HL-60/S4 treated with phorbol 12-myristate 13-acetate at 8.2 ng/mL for 4 days and 3 days (cell line): ENCODE measurements around the gene DCTPP1.
"Not testable (repeated sequence)": the region's sequence is repeated elsewhere in the genome, so short reads cannot be mapped to it uniquely, and the experiment has no call there.

ENCODE experiments used
- in situ Hi-C: fragments of 300-500 bp; cut with MboI; formaldehyde crosslinking; loops from 2 replicates; pipeline ENCODE4 v1.15.0; 2022; ENCODE audit warnings: low sequenced_read_pairs

Gene DCTPP1

GRCh38 chr16:30429678-30430427 is at the start of gene DCTPP1:
TSS of gene DCTPP1 (minus strand) at chr16:30430030. CDS start at chr16:30429980, 50 bp downstream.
- in situ Hi-C loops: loop anchor here (10.0 kb wide), 1 partner anchor 95 kb away; the partner anchor contains the start of gene ZNF768

GRCh38 chr16:30478766-30479478 is 49.1 kb upstream of the DCTPP1 start:
- in situ Hi-C loops: no loop called here

- in situ Hi-C loops: not testable (repeated sequence)
Observed at GRCh38 chr16:30477773-30478172, 47.9 kb upstream of the DCTPP1 start.

GRCh38 chr16:30476991-30477390 is 47.2 kb upstream of the DCTPP1 start:
- in situ Hi-C loops: no loop called here

- in situ Hi-C loops: no loop called here
Observed at GRCh38 chr16:30474684-30475083, 44.9 kb upstream of the DCTPP1 start.

GRCh38 chr16:30474074-30474452 is 44.2 kb upstream of the DCTPP1 start:
- in situ Hi-C loops: no loop called here

- in situ Hi-C loops: no loop called here
Observed at GRCh38 chr16:30473231-30474073, 43.6 kb upstream of the DCTPP1 start.

- in situ Hi-C loops: no loop called here
Observed at GRCh38 chr16:30472328-30472942, 42.6 kb upstream of the DCTPP1 start, which contains the start of gene ITGAL. TSS of gene ITGAL (plus strand) at chr16:30472742. CDS start at chr16:30472838, 96 bp downstream.

GRCh38 chr16:30470632-30470995 is 40.8 kb upstream of the DCTPP1 start:
- in situ Hi-C loops: no loop called here

- in situ Hi-C loops: no loop called here
Observed at GRCh38 chr16:30470170-30470512, 40.3 kb upstream of the DCTPP1 start.

GRCh38 chr16:30464078-30464477 is 34.2 kb upstream of the DCTPP1 start:
- in situ Hi-C loops: no loop called here

GRCh38 chr16:30461426-30461825 is 31.6 kb upstream of the DCTPP1 start:
- in situ Hi-C loops: not testable (repeated sequence)

GRCh38 chr16:30459456-30459855 is 29.6 kb upstream of the DCTPP1 start:
- in situ Hi-C loops: no loop called here

- in situ Hi-C loops: no loop called here
Observed at GRCh38 chr16:30458561-30459394, 28.9 kb upstream of the DCTPP1 start.

- in situ Hi-C loops: no loop called here
Observed at GRCh38 chr16:30457743-30458560, 28.1 kb upstream of the DCTPP1 start.

GRCh38 chr16:30457256-30457655 is 27.4 kb upstream of the DCTPP1 start:
- in situ Hi-C loops: no loop called here

- in situ Hi-C loops: no loop called here
Observed at GRCh38 chr16:30456302-30456701, 26.5 kb upstream of the DCTPP1 start.

GRCh38 chr16:30452709-30453580 is 23.1 kb upstream of the DCTPP1 start:
- in situ Hi-C loops: not testable (repeated sequence)
